ENCODE results near the gene NRXN3. TPM values are rescaled to one million over a fixed set of nuclear protein-coding genes. Genes with fewer than 3 reads are reported as not detected.

The NRXN3 gene
- polyA plus RNA-seq, 1 donor from 2014 or later, result 110 TPM

GRCh38 chr14:79730196-79730595 is 1560.0 kb downstream of the NRXN3 start:
- Histone ChIP-seq H3K9ac (ENCODE audit: low read length) (no peak overlapping the region), H3K27ac (ENCODE audit: low read length) (no peak overlapping the region)

GRCh38 chr14:79730953-79731352 is 1560.8 kb downstream of the NRXN3 start:
- Histone ChIP-seq H3K27me3 (ENCODE audit: insufficient read depth, low read depth, low read length) (no peaks in the 10 kb centered on the region), H3F3A (ENCODE audit: insufficient read depth, low read length, poor library complexity, severe bottlenecking) (peaks cover 4% of the 10 kb centered on the region), H3K9me2 (ENCODE audit: insufficient read depth, low read length) (no peaks in the 10 kb centered on the region), H3K9ac (ENCODE audit: low read length) (no peak overlapping the region), H4K20me1 (ENCODE audit: insufficient read depth) (no peaks in the 10 kb centered on the region), H3K79me2 (replicated peaks; ENCODE audit: insufficient read depth, low read length) (no peaks in the 10 kb centered on the region), H3K9me3 (ENCODE audit: low read length) (no peaks in the 10 kb centered on the region), H3K36me3 (ENCODE audit: insufficient read depth, low read length) (no peaks in the 10 kb centered on the region), H3K4me2 (ENCODE audit: low read length) (no peak overlapping the region), H3K27ac (ENCODE audit: low read length) (no peak overlapping the region), H3K4me3 (ENCODE audit: low read length) (no peak overlapping the region), H2AFZ (ENCODE audit: low read depth, low read length) (no peak overlapping the region)
- TF ChIP-seq TAF1 (IDR thresholded peaks at IDR 0.05; ENCODE audit: low read depth) (no peak), RAD21 (conservative IDR thresholded peaks at IDR 0.05) (no peak), MXI1 (conservative IDR thresholded peaks at IDR 0.05; ENCODE audit: poor library complexity, severe bottlenecking) (no peak), SMC3 (conservative IDR thresholded peaks at IDR 0.05; ENCODE audit: poor library complexity) (no peak), REST (IDR thresholded peaks at IDR 0.05; ENCODE audit: borderline replicate concordance) (no peak), POLR2AphosphoS5 (IDR thresholded peaks at IDR 0.05) (no peak), CTCF (IDR thresholded peaks at IDR 0.05; ENCODE audit: poor library complexity, severe bottlenecking) (no peak)

More at GRCh38 chr14:79730196-79730595, 1560.0 kb downstream of the NRXN3 start:
- Histone ChIP-seq H2AFZ (ENCODE audit: low read depth, low read length) (no peak overlapping the region), H3F3A (ENCODE audit: insufficient read depth, low read length, poor library complexity, severe bottlenecking) (peaks cover 4% of the 10 kb centered on the region), H3K36me3 (ENCODE audit: insufficient read depth, low read length) (no peaks in the 10 kb centered on the region), H3K79me2 (replicated peaks; ENCODE audit: insufficient read depth, low read length) (no peaks in the 10 kb centered on the region), H3K9me3 (ENCODE audit: low read length) (no peaks in the 10 kb centered on the region), H3K27me3 (ENCODE audit: insufficient read depth, low read depth, low read length) (no peaks in the 10 kb centered on the region), H3K4me3 (ENCODE audit: low read length) (no peak overlapping the region), H3K9me2 (ENCODE audit: insufficient read depth, low read length) (no peaks in the 10 kb centered on the region), H4K20me1 (ENCODE audit: insufficient read depth) (no peaks in the 10 kb centered on the region), H3K4me2 (ENCODE audit: low read length) (no peak overlapping the region)
- no peak for TF ChIP-seq EZH2 (IDR thresholded peaks at IDR 0.05; ENCODE audit: borderline replicate concordance, insufficient read depth, low read length, poor library complexity, severe bottlenecking)
- TF ChIP-seq TAF1 (IDR thresholded peaks at IDR 0.05; ENCODE audit: low read depth), result no peak
- TF ChIP-seq MXI1 (conservative IDR thresholded peaks at IDR 0.05; ENCODE audit: poor library complexity, severe bottlenecking), result no peak
- TF ChIP-seq POLR2AphosphoS5 (IDR thresholded peaks at IDR 0.05), result no peak
- TF ChIP-seq SMC3 (conservative IDR thresholded peaks at IDR 0.05; ENCODE audit: poor library complexity), result no peak
- no peak for TF ChIP-seq CTCF (IDR thresholded peaks at IDR 0.05; ENCODE audit: poor library complexity, severe bottlenecking)
- no peak for TF ChIP-seq RAD21 (conservative IDR thresholded peaks at IDR 0.05)
- no peak for TF ChIP-seq EP300 (conservative IDR thresholded peaks at IDR 0.05; ENCODE audit: poor library complexity, severe bottlenecking)
- no peak for TF ChIP-seq REST (IDR thresholded peaks at IDR 0.05; ENCODE audit: borderline replicate concordance)
